H1 (cell line): Measurements from ENCODE around the gene CRISPLD2. TPM values are rescaled to one million over a fixed set of nuclear protein-coding genes. Genes with fewer than 3 reads are reported as not detected.

ENCODE experiments used
- CTCF ChIA-PET: fragments of 300-600 bp; sonication (Branson Sonifier 250); formaldehyde crosslinking; loops from one replicate; lab custom pipeline; 2021; ENCODE audit not compliant: partially characterized antibody; lab: Charles Lee
- POLR2A ChIA-PET: fragments of 300-600 bp; sonication (Branson Sonifier 250); formaldehyde crosslinking; loops from one replicate; lab custom pipeline; 2021; ENCODE audit warnings: inconsistent platforms; ENCODE audit not compliant: partially characterized antibody; lab: Charles Lee
- DNase-seq, 2 experiments: peaks; one replicate each; pipeline versions ENCODE4 v3.0.0 to v3.0.0-alpha.2; 2010 to 2022; ENCODE audit warnings: low spot score in 2 of 2, low read depth in 1 of 2, mixed read lengths in 1 of 2
- FAIRE-seq: peaks from 2 replicates; lab custom pipeline; 2011; peaks lifted over from hg19 to GRCh38; lab: Jason Lieb, UNC
- H2AFZ ChIP-seq: 2 replicates; pipeline ENCODE4 v1.8.1; 2012; ENCODE audit warnings: low read length, inconsistent platforms
- H2AK5ac ChIP-seq: 2 replicates; pipeline ENCODE4 v1.6.1; 2013; ENCODE audit warnings: low read depth, low read length
- H2BK120ac ChIP-seq: replicated peaks from 2 replicates; pipeline ENCODE3; 2013; ENCODE audit warnings: low read depth, low read length, inconsistent platforms
- H2BK12ac ChIP-seq: 2 replicates; pipeline ENCODE4 v1.6.1; 2013; ENCODE audit warnings: low read depth, low read length
- H2BK15ac ChIP-seq: 2 replicates; pipeline ENCODE4 v1.6.1; 2013; ENCODE audit warnings: low read length
- H2BK20ac ChIP-seq: 2 replicates; pipeline ENCODE4 v1.6.1; 2013; ENCODE audit warnings: low read length
- H2BK5ac ChIP-seq: 2 replicates; pipeline ENCODE4 v1.6.1; 2013; ENCODE audit warnings: low read depth, low read length
- H3K14ac ChIP-seq: 2 replicates; pipeline ENCODE4 v1.6.1; 2013; ENCODE audit warnings: inconsistent platforms; ENCODE audit not compliant: insufficient read length
- H3K18ac ChIP-seq: 2 replicates; pipeline ENCODE4 v1.6.1; 2013; ENCODE audit warnings: low read length; ENCODE audit errors: extremely low read depth
- H3K23ac ChIP-seq: 2 replicates; pipeline ENCODE4 v1.6.1; 2013; ENCODE audit warnings: inconsistent platforms; ENCODE audit not compliant: insufficient read length
- H3K23me2 ChIP-seq: 2 replicates; pipeline ENCODE4 v1.6.1; 2013; ENCODE audit warnings: low read depth, low read length
- H3K27ac ChIP-seq: 2 replicates; pipeline ENCODE4 v1.6.1; 2011; ENCODE audit warnings: low read depth, low read length, inconsistent platforms
- H3K27me3 ChIP-seq, 4 experiments: replicated peaks in 1 of 4; 1 replicate in 1 of 4; 2 replicates in 3 of 4; pipeline versions ENCODE4 v1.6.1 to v1.8.1; 2011 to 2013; ENCODE audit warnings: low read length in 3 of 4, mild to moderate bottlenecking in 3 of 4, inconsistent platforms in 2 of 4, mixed read lengths in 2 of 4, moderate library complexity in 1 of 4; ENCODE audit not compliant: control insufficient read depth in 3 of 4, insufficient read depth in 3 of 4; ENCODE audit errors: extremely low read depth in 1 of 4
- H3K36me3 ChIP-seq, 4 experiments: 2 replicates each; pipeline versions ENCODE4 v1.6.1 to v1.8.1; 2011 to 2013; ENCODE audit warnings: mild to moderate bottlenecking in 4 of 4, low read length in 3 of 4, moderate library complexity in 2 of 4, control low read depth in 1 of 4, inconsistent platforms in 1 of 4; ENCODE audit not compliant: insufficient read depth in 4 of 4, control insufficient read depth in 2 of 4
- H3K4ac ChIP-seq: replicated peaks from 2 replicates; pipeline ENCODE3; 2013; ENCODE audit warnings: low read length, low read depth, mixed read lengths, inconsistent platforms; ENCODE audit not compliant: insufficient read length
- H3K4me1 ChIP-seq, 4 experiments: replicated peaks in 1 of 4; 1 replicate in 1 of 4; 2 replicates in 3 of 4; pipeline versions ENCODE4 v1.6.1 to v1.8.1; 2011 to 2013; ENCODE audit warnings: low read length in 3 of 4, inconsistent platforms in 2 of 4, mixed read lengths in 1 of 4; ENCODE audit not compliant: insufficient read depth in 4 of 4, control insufficient read depth in 3 of 4
- H3K4me2 ChIP-seq, 2 experiments: 2 replicates each; pipeline versions ENCODE4 v1.6.1 to v1.8.1; 2011 to 2013; ENCODE audit warnings: low read depth in 2 of 2, low read length in 2 of 2, control low read depth in 1 of 2, inconsistent platforms in 1 of 2, mild to moderate bottlenecking in 1 of 2; ENCODE audit not compliant: insufficient read depth in 1 of 2
- H3K4me3 ChIP-seq, 4 experiments: fragments of 200-600, 300-600 bp in 1 of 4; sonication (generic), shearing (Covaris generic), sonication (Bioruptor Twin) in 1 of 4; 2 replicates each; pipeline versions ENCODE4 v1.5.1 to v1.8.1; 2011 to 2016; ENCODE audit warnings: low read length in 4 of 4, low read depth in 3 of 4, control low read depth in 2 of 4, inconsistent platforms in 2 of 4, mild to moderate bottlenecking in 2 of 4, mixed read lengths in 1 of 4, moderate library complexity in 1 of 4; ENCODE audit not compliant: insufficient read depth in 2 of 4; ENCODE audit errors: extremely low read depth in 1 of 4
- H3K56ac ChIP-seq: replicated peaks from 2 replicates; pipeline ENCODE3; 2013; ENCODE audit warnings: low read depth, mild to moderate bottlenecking, mixed read lengths, low read length, inconsistent platforms; ENCODE audit not compliant: insufficient read length
- H3K79me1 ChIP-seq: 2 replicates; pipeline ENCODE4 v1.6.1; 2013; ENCODE audit warnings: low read depth, low read length, control low read depth
- H3K79me2 ChIP-seq, 2 experiments: 2 replicates each; pipeline versions ENCODE4 v1.6.1 to v1.8.1; 2012 to 2013; ENCODE audit warnings: low read length in 2 of 2, mild to moderate bottlenecking in 2 of 2, inconsistent platforms in 1 of 2; ENCODE audit not compliant: insufficient read depth in 2 of 2, control insufficient read depth in 1 of 2
- H3K9ac ChIP-seq, 4 experiments: replicated peaks in 1 of 4; 1 replicate in 1 of 4; 2 replicates in 3 of 4; pipeline versions ENCODE4 v1.6.1 to v1.8.1; 2011 to 2013; ENCODE audit warnings: low read depth in 3 of 4, low read length in 3 of 4, control low read depth in 2 of 4, mild to moderate bottlenecking in 2 of 4, moderate library complexity in 2 of 4, inconsistent platforms in 1 of 4; ENCODE audit errors: extremely low read depth in 1 of 4
- H3K9me3 ChIP-seq, 2 experiments: 2 replicates each; pipeline versions ENCODE4 v1.6.1 to v1.8.1; 2012 to 2013; ENCODE audit warnings: mild to moderate bottlenecking in 2 of 2, moderate library complexity in 2 of 2, control low read depth in 1 of 2, inconsistent platforms in 1 of 2, low read depth in 1 of 2, low read length in 1 of 2, mixed read lengths in 1 of 2; ENCODE audit not compliant: insufficient read depth in 2 of 2
- H4K20me1 ChIP-seq, 2 experiments: replicated peaks in 1 of 2; 2 replicates each; pipeline versions ENCODE3 to v1.8.1; 2011 to 2013; ENCODE audit warnings: inconsistent platforms in 2 of 2, low read length in 2 of 2, mild to moderate bottlenecking in 1 of 2; ENCODE audit not compliant: insufficient read depth in 2 of 2, control insufficient read depth in 1 of 2
- H4K5ac ChIP-seq: 2 replicates; pipeline ENCODE4 v1.6.1; 2013; ENCODE audit warnings: low read length, low read depth, mixed read lengths, inconsistent platforms; ENCODE audit not compliant: insufficient read length
- H4K8ac ChIP-seq: 2 replicates; pipeline ENCODE4 v1.8.0; 2013; ENCODE audit warnings: mild to moderate bottlenecking, moderate library complexity, low read length, inconsistent platforms; ENCODE audit not compliant: insufficient read depth; ENCODE audit errors: extremely low read depth
- H4K91ac ChIP-seq: replicated peaks from 2 replicates; pipeline ENCODE3; 2013; ENCODE audit warnings: low read length, mixed read lengths, inconsistent platforms; ENCODE audit not compliant: insufficient read length
- ATF2 ChIP-seq: IDR thresholded peaks from 2 replicates; pipeline ENCODE4 v1.6.1; 2012; ENCODE audit warnings: low read length, inconsistent platforms
- CBX5 ChIP-seq: fragments of 300-800, 300-1000 bp; sonication (generic); IDR thresholded peaks from 2 replicates; pipeline ENCODE4 v1.7.1; 2016; ENCODE audit warnings: antibody characterized with exemption, low read length, low read depth
- CEBPB ChIP-seq: IDR thresholded peaks from 2 replicates; pipeline ENCODE4 v1.6.1; 2012; ENCODE audit warnings: low read depth, low read length
- HDAC2 ChIP-seq, 2 experiments: fragments of 300-600 bp in 1 of 2; sonication (generic) in 1 of 2; IDR thresholded peaks; 2 replicates each; pipeline ENCODE4 v1.6.1; 2011 to 2012; ENCODE audit warnings: low read depth in 2 of 2, low read length in 2 of 2, mild to moderate bottlenecking in 2 of 2, moderate library complexity in 2 of 2, borderline replicate concordance in 1 of 2, inconsistent platforms in 1 of 2
- HDAC6 ChIP-seq: IDR thresholded peaks from one replicate; pipeline ENCODE4 v1.7.1; 2012; ENCODE audit warnings: low read depth, mild to moderate bottlenecking, inconsistent platforms, low read length, moderate library complexity
- PHF8 ChIP-seq: fragments of 200-600 bp; sonication (generic); conservative IDR thresholded peaks from 2 replicates; pipeline ENCODE4 v1.7.1; 2012; ENCODE audit warnings: low read depth, mild to moderate bottlenecking, inconsistent platforms, low read length, moderate library complexity
- SIN3A ChIP-seq, 2 experiments: IDR thresholded peaks in 1 of 2; conservative IDR thresholded peaks in 1 of 2; 2 replicates each; pipeline ENCODE4 v1.6.1; 2011 to 2012; ENCODE audit warnings: low read length in 2 of 2, improper control_type of control experiment in 1 of 2, low read depth in 1 of 2, mild to moderate bottlenecking in 1 of 2
- SIRT6 ChIP-seq: IDR thresholded peaks from one replicate; pipeline ENCODE4 v1.7.1; 2012; ENCODE audit warnings: low read length, inconsistent platforms
- TAF7 ChIP-seq: optimal IDR thresholded peaks from 2 replicates; pipeline ENCODE3; 2011; ENCODE audit warnings: low read depth, mild to moderate bottlenecking, inconsistent platforms, low read length, moderate library complexity, borderline replicate concordance
- WGBS, 2 experiments: shearing (Covaris generic) in 1 of 2; methylation state at CpG; one replicate each; pipeline versions ENCODE4 v1.1.6 to v1.1.7; 2013 to 2015; ENCODE audit warnings: low lambda C conversion rate in 2 of 2, mixed read lengths in 2 of 2, inconsistent platforms in 1 of 2, low coverage in 1 of 2, missing lambda C conversion rate in 1 of 2; ENCODE audit not compliant: insufficient replicate concordance in 2 of 2, insufficient coverage in 1 of 2, insufficient read length in 1 of 2; ENCODE audit errors: extremely low coverage in 1 of 2, missing lambda C conversion rate in 1 of 2; 5-methylcytosine and 5-hydroxymethylcytosine counted together
- polyA plus RNA-seq, 7 experiments: library from polyadenylated mRNA; depleted of rRNA in 3 of 7; stranded (reverse) in 5 of 7; unstranded in 2 of 7; fragments of >200 nt in 5 of 7; fragments of 200-250 nt in 2 of 7; gene quantifications; 1 replicate in 5 of 7; 2 replicates in 1 of 7; 4 replicates in 1 of 7; pipeline versions ENCODE4 v1.2.1 to v1.2.3, GENCODE V29; 2011 to 2013; ENCODE audit warnings: missing spikeins in 2 of 7, mixed read lengths in 2 of 7
- total RNA-seq: library from RNA; stranded (reverse); fragmentation: NEBNext Ultra II Directional; extraction: Animal tissue kit (Norgen Biotek cat#: 25700); gene quantifications from 2 replicates; pipeline ENCODE4 v1.2.1, GENCODE V29; 2021

The CRISPLD2 gene
- total and polyA plus RNA-seq, 2 of the 8 experiments (the other 6 are each of a cell fraction or from before 2014, with no cell fraction given): 2.7 to 5.1 TPM

- 89% methylated on average over 20 of the region's 20 CpGs; no CpG with 5 or more reads in 1 of the 2 experiments for WGBS, 2 experiments
- H3K4ac ChIP-seq: no peak overlapping the region
- H2AK5ac ChIP-seq: no peak overlapping the region
- H3K79me2 ChIP-seq: no peaks in the 10 kb centered on the region
- no peak overlapping the region for H2BK15ac ChIP-seq
- H2AFZ ChIP-seq: no peak overlapping the region
- no peak overlapping the region for H4K8ac ChIP-seq
- DNase-seq (no peak), FAIRE-seq (no peak)
- H3K27me3 ChIP-seq: no peaks in the 10 kb centered on the region
- no peak overlapping the region for H4K91ac ChIP-seq
- no peaks in the 10 kb centered on the region; a peak in 1 of 7 replicates for H3K4me1 ChIP-seq
- no peaks in the 10 kb centered on the region for H4K20me1 ChIP-seq
- H2BK120ac ChIP-seq: no peak overlapping the region
- H3K9ac ChIP-seq: no peak overlapping the region
- no peaks in the 10 kb centered on the region for H3K79me1 ChIP-seq
- no peak overlapping the region for H2BK12ac ChIP-seq
- H3K36me3 ChIP-seq: no peaks in the 10 kb centered on the region
- H3K4me2 ChIP-seq: no peak overlapping the region
- no peak overlapping the region for H3K23ac ChIP-seq
- ChIA-PET CTCF (interaction anchor here (0.6 to 2.8 kb wide), 6 partner anchors 21 to 118 kb away, joined by 3 to 17 read pairs (median 4); no protein-coding TSS in a partner anchor), POLR2A (interaction anchor here (0.7 kb wide), 1 partner anchor 20 kb away, joined by 3 read pairs; no protein-coding TSS in a partner anchor)
- no peak overlapping the region for H3K56ac ChIP-seq
- no peak overlapping the region for H4K5ac ChIP-seq
- no peak overlapping the region for H3K14ac ChIP-seq
- no peak overlapping the region for H2BK5ac ChIP-seq
- no peak overlapping the region for H3K27ac ChIP-seq
- no peaks in the 10 kb centered on the region for H3K9me3 ChIP-seq
- no peaks in the 10 kb centered on the region; the same call in 1 of the 2 replicates for H3K23me2 ChIP-seq
- no peak overlapping the region for H3K4me3 ChIP-seq
- H3K18ac ChIP-seq: no peak overlapping the region
- no peak overlapping the region for H2BK20ac ChIP-seq
- TF ChIP-seq CBX5 (no peak), SIN3A (conservative IDR thresholded peaks at IDR 0.05 in 1 of 2, IDR thresholded peaks at IDR 0.05 in 1 of 2; ENCODE audit: low read depth in 1 of 2, low read length in 2 of 2) (no peak), CEBPB (no peak), ATF2 (no peak), HDAC6 (no peak), PHF8 (no peak), SIRT6 (no peak), HDAC2 (IDR thresholded peaks at IDR 0.05; ENCODE audit: borderline replicate concordance in 1 of 2, low read depth in 2 of 2, low read length in 2 of 2) (no peak), TAF7 (no peak)
These were observed 98.5 kb downstream of the CRISPLD2 start for GRCh38 chr16:84918006-84918909.
